Activated naive CD4-positive, alpha-beta T cell treated with anti-CD3 and anti-CD28 coated beads for 36 hours (primary cell): ENCODE measurements around the gene TSPAN32. TPM values are rescaled to one million over a fixed set of nuclear protein-coding genes. Genes with fewer than 3 reads are reported as not detected.

Experiments used
- CTCF ChIA-PET: fragments of 350-600 bp; sonication (Branson Sonifier 250); formaldehyde crosslinking; loops from one replicate; lab custom pipeline; 2021; ENCODE audit warnings: antibody characterized with exemption; lab: Charles Lee
- DNase-seq: peaks from one replicate; pipeline ENCODE4 v3.0.0-alpha.2; 2020
- H3K27ac Mint-ChIP-seq: one replicate; pipeline ENCODE4 v1.8.0; 2021; ENCODE audit warnings: mild to moderate bottlenecking, mixed read lengths
- H3K27me3 Mint-ChIP-seq: one replicate; pipeline ENCODE4 v1.8.0; 2021; ENCODE audit warnings: low read depth, mixed read lengths
- H3K36me3 Mint-ChIP-seq: one replicate; pipeline ENCODE4 v1.8.0; 2021; ENCODE audit warnings: low read depth, mixed read lengths
- H3K4me1 Mint-ChIP-seq: one replicate; pipeline ENCODE4 v1.8.0; 2021; ENCODE audit warnings: low read depth, mixed read lengths
- H3K4me3 Mint-ChIP-seq: one replicate; pipeline ENCODE4 v1.8.0; 2021; ENCODE audit warnings: mild to moderate bottlenecking, moderate library complexity, mixed read lengths
- H3K9me3 Mint-ChIP-seq: one replicate; pipeline ENCODE4 v1.8.0; 2021; ENCODE audit warnings: mixed read lengths
- intact Hi-C: fragments of 100-400 bp; cut with micrococcal nuclease; formaldehyde crosslinking; loops from one replicate; pipeline ENCODE4 v1.15.1; 2023
- total RNA-seq, 2 experiments: library from RNA; stranded (reverse); gene quantifications; one replicate each; pipeline ENCODE4 v1.2.3, GENCODE V29; 2021

The TSPAN32 gene
- total RNA-seq, 2 experiments from 2014 or later: 5.0 to 5.3 TPM

DNA sequence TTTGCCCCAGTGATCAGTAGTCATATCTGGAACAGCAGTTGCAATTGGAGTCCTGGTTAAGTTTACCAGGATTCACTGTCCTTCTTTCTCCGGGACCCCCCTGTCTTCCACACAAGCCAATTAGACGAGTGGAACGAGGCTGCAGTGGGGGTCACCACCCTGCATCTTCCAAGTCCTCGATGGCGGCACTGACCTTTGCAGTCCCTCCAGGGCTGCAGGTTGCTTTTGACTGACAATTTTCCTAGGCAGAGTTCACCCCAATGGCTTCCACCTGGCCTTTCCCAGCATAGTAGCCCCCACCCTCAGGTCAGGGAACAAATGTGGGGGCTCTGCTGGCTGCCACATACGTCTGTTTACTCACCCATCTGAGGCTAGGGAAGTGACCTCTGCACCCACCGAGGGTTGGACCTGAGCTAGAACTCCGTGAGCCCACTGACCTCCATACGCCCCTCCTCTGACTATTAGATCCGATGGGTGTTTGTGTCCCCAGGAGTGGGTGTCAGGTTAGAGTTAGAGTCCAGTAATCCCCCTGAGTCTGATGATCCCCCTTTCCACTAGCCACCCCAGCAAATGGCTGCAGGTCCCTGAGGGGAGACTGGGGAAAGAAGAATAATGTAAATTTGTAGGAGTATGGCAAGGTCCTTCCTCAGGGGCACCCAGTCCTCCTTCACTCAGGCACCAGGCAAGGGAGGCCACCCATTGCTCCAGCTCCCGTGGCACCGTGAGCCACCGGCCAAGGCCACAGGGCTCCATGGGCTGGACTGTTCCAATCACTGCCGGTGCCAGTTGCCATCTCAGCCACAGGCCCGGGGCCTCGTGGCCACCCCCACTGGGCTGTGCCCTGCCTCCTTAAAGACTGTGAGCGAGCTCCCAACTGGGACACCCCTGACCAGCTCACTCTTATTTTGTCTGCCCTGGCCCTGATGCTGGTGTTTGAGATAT is 5.6 kb upstream of the TSPAN32 start:
- CTCF ChIA-PET: interaction anchor here (1.8 kb wide), 1 partner anchor 9 kb away, joined by 6 read pairs; no protein-coding TSS in a partner anchor
- H3K27me3 Mint-ChIP-seq: no peaks in the 10 kb centered on the region
- intact Hi-C loops: no loop called here
- no peak overlapping the region for H3K4me3 Mint-ChIP-seq
- no peak for DNase-seq
- H3K36me3 Mint-ChIP-seq: no peaks in the 10 kb centered on the region
- no peaks in the 10 kb centered on the region for H3K9me3 Mint-ChIP-seq
- H3K27ac Mint-ChIP-seq: no peak overlapping the region
- H3K4me1 Mint-ChIP-seq: peaks cover 21% of the 10 kb centered on the region

DNA sequence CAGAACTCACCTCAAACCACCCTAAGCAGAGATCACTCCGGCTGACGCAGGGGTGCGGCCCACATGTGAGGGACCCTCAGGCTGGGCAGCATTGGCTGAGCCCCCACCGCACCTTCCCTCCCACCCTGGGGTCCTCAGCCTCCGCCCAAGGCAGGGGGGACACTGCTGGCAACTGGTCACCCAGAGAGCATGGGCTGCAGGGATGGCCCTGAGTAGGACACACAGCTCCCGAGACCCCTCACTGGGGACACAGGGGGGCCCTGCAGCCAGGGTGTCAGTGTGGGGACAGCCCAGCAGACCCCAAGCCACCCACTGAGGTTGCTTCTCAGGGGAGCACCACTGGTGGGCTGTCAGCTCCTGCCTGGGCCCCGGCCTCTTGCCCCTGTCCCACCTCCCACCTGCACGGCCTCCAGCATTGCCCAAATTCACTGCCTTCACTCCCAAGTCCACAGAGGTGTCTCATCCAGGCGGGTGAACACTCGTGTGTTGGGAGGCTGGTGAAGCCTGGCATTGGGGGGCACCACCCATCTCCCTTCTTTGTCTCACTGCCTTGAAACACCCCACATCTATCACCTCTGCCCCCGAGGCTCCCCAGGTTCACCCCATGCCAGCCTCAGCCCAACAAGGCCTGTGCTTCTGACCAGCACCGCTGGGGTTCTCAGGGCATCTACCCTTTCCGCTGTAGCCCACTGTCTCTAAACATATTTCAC is 4.7 kb upstream of the TSPAN32 start:
- Mint-ChIP-seq H3K27me3 (no peaks in the 10 kb centered on the region), H3K9me3 (no peaks in the 10 kb centered on the region), H3K27ac (peak overlapping the region; percentile 18), H3K4me3 (no peak overlapping the region), H3K4me1 (peaks cover 24% of the 10 kb centered on the region), H3K36me3 (no peaks in the 10 kb centered on the region)
- CTCF ChIA-PET: interaction anchor here (1.8 kb wide), 1 partner anchor 8 kb away, joined by 6 read pairs; no protein-coding TSS in a partner anchor
- no peak for DNase-seq
- intact Hi-C loops: no loop called here

- no peaks in the 10 kb centered on the region for H3K9me3 Mint-ChIP-seq
- intact Hi-C loops: no loop called here
- peaks cover 26% of the 10 kb centered on the region for H3K4me1 Mint-ChIP-seq
- H3K27me3 Mint-ChIP-seq: no peaks in the 10 kb centered on the region
- CTCF ChIA-PET: interaction anchor here (1.8 kb wide), 1 partner anchor 7 kb away, joined by 6 read pairs; no protein-coding TSS in a partner anchor
- no peak overlapping the region for H3K4me3 Mint-ChIP-seq
- H3K27ac Mint-ChIP-seq: peak overlapping the region; percentile 18
- no peaks in the 10 kb centered on the region for H3K36me3 Mint-ChIP-seq
- no peak for DNase-seq
Measured at GRCh38 chr11:2297623-2298030, 4.2 kb upstream of the TSPAN32 start.

DNA sequence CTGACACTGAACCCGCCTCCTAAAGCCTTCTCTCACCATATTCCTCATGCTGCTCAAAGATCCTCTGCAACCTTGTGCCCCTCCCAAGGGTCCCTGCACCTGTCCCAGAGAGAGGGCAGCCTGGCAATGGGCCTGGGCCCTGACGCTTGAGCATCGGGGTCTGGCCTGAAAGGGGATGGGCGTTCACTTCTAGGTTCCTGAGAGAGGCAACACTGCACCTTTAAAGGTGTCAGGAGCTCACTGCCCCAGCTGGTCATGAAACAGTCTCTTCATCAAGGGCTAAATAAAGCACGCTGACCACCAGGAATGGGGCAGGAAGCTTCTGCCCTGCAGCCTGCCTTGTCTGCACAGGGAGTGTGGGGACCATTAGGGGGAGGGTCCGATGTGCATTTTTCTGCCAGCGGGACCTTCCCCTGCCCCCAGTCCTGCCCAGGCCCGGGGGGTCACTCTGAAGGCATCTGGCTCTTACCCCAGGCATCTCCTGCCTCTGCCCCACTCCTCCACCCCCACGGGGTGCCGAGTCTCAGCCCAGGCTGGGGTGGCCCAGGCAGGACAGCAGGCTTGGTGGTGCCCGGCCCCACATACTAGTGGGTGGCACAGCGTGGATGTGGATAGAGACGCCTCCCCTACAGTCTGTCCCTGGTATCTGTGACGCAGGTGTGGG is 3.5 kb upstream of the TSPAN32 start:
- Mint-ChIP-seq H3K4me3 (no peak overlapping the region), H3K9me3 (no peaks in the 10 kb centered on the region), H3K36me3 (no peaks in the 10 kb centered on the region), H3K4me1 (peaks cover 32% of the 10 kb centered on the region), H3K27me3 (no peaks in the 10 kb centered on the region), H3K27ac (no peak overlapping the region)
- CTCF ChIA-PET: interaction anchor here (0.9 to 1.5 kb wide), 5 partner anchors 10 to 121 kb away, joined by 3 to 6 read pairs (median 3); no protein-coding TSS in a partner anchor
- DNase-seq: no peak
- intact Hi-C loops: no loop called here

DNA sequence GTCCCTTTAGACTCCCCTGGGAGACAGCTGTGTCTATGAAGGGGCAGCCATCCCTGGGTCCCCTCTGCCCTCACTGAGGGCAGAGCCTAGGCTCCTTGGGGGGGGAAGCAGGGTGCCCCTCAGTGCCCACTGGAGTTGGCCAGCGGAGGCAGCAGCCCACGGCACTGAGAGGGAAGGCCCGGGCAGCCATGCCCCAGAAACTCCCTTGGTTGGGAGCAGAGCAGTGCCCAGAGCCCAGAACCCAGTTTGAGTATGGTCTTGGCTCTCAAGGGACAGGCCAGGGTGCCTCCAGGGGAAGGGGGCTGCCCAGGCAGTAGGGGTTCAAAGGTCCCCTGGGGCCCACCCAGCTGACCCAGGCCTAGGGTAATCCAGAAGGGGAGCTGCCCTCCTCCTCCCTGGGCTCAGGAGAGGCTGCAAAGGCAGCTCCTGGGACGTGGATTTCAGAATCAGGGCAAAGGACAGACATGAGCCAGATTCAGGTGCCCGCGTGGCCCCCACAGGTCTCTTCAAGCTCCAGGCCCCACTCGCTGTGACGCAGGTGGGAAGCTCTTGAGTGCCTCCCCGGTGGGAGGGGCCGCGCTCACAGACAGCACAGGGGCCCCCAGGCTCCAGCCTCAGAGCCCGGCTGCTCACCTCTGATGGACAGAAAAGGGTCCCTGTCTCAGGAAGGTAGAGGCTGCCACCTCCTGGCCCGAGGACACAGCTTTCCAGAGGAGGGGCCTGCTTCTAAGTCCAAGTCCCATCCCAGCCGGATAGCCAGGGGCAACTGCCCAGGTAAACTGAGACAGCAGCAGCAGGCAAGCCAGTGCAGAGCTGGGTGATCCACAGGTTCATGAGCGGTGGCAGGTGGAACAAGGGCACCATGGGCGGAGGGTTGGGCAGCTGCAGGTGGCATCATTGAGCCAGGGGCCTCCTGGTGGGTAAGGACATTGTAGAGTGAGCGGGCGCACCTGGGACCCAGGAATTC is 2.7 kb upstream of the TSPAN32 start:
- Mint-ChIP-seq H3K36me3 (no peaks in the 10 kb centered on the region), H3K27me3 (no peaks in the 10 kb centered on the region), H3K27ac (peak overlapping the region; percentile 50), H3K4me3 (no peak overlapping the region), H3K9me3 (no peaks in the 10 kb centered on the region), H3K4me1 (peaks cover 36% of the 10 kb centered on the region)
- intact Hi-C loops: loop anchor here (1.0 kb wide), 1 partner anchor 102 kb away; no protein-coding TSS in a partner anchor
- peak; percentile 53 for DNase-seq
- CTCF ChIA-PET: interaction anchor here (0.7 to 2.2 kb wide), 8 partner anchors 11 to 120 kb away, joined by 3 to 6 read pairs (median 4); no protein-coding TSS in a partner anchor

DNA sequence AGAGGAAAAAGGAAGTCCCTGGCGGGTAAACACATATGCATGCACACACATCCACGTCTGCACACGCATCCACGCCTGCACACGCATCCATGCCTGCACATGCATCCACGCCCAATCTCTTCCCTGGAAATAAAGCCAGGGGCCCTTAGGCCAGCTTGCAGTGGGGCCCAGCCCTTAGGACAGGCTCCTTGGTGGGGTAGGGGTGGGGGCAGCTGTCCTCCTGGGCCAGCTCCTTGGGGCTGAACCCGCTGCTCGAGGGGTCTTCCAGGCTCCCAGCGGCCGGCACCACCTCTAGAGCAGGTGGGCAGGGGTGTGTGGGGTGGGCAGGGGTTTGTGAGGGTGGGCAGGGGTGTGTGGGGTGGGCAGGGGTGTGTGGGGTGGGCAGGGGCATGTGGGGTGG is 2.0 kb upstream of the TSPAN32 start:
- Mint-ChIP-seq H3K9me3 (no peaks in the 10 kb centered on the region), H3K4me3 (no peak overlapping the region), H3K36me3 (no peaks in the 10 kb centered on the region), H3K4me1 (peaks cover 36% of the 10 kb centered on the region), H3K27me3 (no peaks in the 10 kb centered on the region), H3K27ac (no peak overlapping the region)
- CTCF ChIA-PET: interaction anchor here (0.9 to 2.2 kb wide), 4 partner anchors 19 to 106 kb away, joined by 3 to 6 read pairs (median 4); no protein-coding TSS in a partner anchor
- no peak for DNase-seq
- intact Hi-C loops: loop anchor here (1.0 to 5.0 kb wide), 3 partner anchors 102 to 603 kb away; partner anchors contain the start of gene CDKN1C

- peak overlapping the region; percentile 46 for H3K27ac Mint-ChIP-seq
- no peak for DNase-seq
- H3K36me3 Mint-ChIP-seq: no peaks in the 10 kb centered on the region
- H3K4me3 Mint-ChIP-seq: peak overlapping the region; percentile 92
- H3K27me3 Mint-ChIP-seq: no peaks in the 10 kb centered on the region
- no peaks in the 10 kb centered on the region for H3K9me3 Mint-ChIP-seq
- H3K4me1 Mint-ChIP-seq: peaks cover 39% of the 10 kb centered on the region
- CTCF ChIA-PET: interaction anchor here (1.2 to 2.2 kb wide), 2 partner anchors 106 to 233 kb away, joined by 4 to 6 read pairs; no protein-coding TSS in a partner anchor
- intact Hi-C loops: loop anchor here (5.0 kb wide), 2 partner anchors 587 to 602 kb away; partner anchors contain the start of gene CDKN1C
Measured at GRCh38 chr11:2300290-2300935, 1.4 kb upstream of the TSPAN32 start.

GRCh38 chr11:2300936-2301630 is 730 bp upstream of the TSPAN32 start:
- intact Hi-C loops: loop anchor here (1.0 to 5.0 kb wide), 3 partner anchors 99 to 601 kb away; partner anchors contain the start of genes CDKN1C and TSSC4
- no peaks in the 10 kb centered on the region for H3K36me3 Mint-ChIP-seq
- H3K4me3 Mint-ChIP-seq: peak overlapping the region; percentile 92
- peak overlapping the region; percentile 89 for H3K27ac Mint-ChIP-seq
- CTCF ChIA-PET: interaction anchor here (0.8 to 8.0 kb wide), 5 partner anchors 98 to 232 kb away, joined by 4 to 197 read pairs (median 6); partner anchors contain the start of gene TSSC4
- H3K27me3 Mint-ChIP-seq: no peaks in the 10 kb centered on the region
- DNase-seq: peak; percentile 41
- H3K4me1 Mint-ChIP-seq: peaks cover 46% of the 10 kb centered on the region
- no peaks in the 10 kb centered on the region for H3K9me3 Mint-ChIP-seq

DNA sequence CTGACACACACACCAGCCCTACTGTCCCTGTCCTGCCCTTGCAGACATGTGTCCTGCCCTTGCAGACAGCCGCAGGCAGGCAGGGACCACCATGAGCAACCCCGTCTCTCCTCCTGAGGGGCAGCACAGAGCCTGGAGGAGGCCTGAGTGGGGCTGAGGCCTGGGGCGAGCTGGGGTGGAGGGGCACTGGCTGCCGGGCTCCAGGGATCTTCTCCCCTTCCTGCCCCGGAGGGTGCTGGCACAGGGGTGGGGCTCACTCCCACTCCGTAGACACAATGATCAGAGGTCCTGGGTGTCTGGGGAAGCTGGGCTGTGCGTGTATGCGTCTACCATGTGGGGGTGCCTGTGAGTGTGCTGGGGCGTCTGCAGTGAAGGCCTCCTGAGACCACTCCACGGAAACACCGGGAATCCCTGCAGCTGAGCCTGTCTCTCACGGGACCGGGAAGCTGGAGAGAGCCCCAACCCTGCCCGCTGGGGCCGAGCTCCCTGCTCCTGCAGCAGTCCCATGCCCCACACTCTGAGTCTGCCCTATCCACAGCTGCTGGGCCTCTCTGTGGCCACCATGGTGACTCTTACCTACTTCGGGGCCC is 588 bp downstream of the TSPAN32 start:
- Mint-ChIP-seq H3K4me1 (peaks cover 49% of the 10 kb centered on the region), H3K27ac (peak overlapping the region; percentile 89), H3K9me3 (no peaks in the 10 kb centered on the region), H3K4me3 (peak overlapping the region; percentile 92), H3K27me3 (no peaks in the 10 kb centered on the region), H3K36me3 (no peaks in the 10 kb centered on the region)
- intact Hi-C loops: loop anchor here (2.0 to 5.0 kb wide), 3 partner anchors 34 to 600 kb away; partner anchors contain the start of gene CDKN1C
- CTCF ChIA-PET: interaction anchor here (0.6 to 8.0 kb wide), 8 partner anchors 15 to 589 kb away, joined by 3 to 197 read pairs (median 4); no protein-coding TSS in a partner anchor
- DNase-seq: peak; percentile 38
